Measurements from ENCODE around the gene IL27RA.

IL27RA gene

GRCh38 chr19:14073925-14074838, 42.6 kb downstream of the IL27RA start:
- no peak for TF ChIP-seq GATA3 (IDR thresholded peaks at IDR 0.05; ENCODE audit: low read depth, low read length)
- TF ChIP-seq GATA2 (IDR thresholded peaks at IDR 0.05; ENCODE audit: low read depth, low read length), result no peak

GRCh38 chr19:14078411-14078810, 46.8 kb downstream of the IL27RA start:
- TF ChIP-seq GATA2 (IDR thresholded peaks at IDR 0.05; ENCODE audit: low read depth, low read length) (no peak), GATA3 (IDR thresholded peaks at IDR 0.05; ENCODE audit: low read depth, low read length) (no peak)

GRCh38 chr19:14080887-14081796, 49.6 kb downstream of the IL27RA start:
- TF ChIP-seq GATA3 (IDR thresholded peaks at IDR 0.05; ENCODE audit: low read depth, low read length), result no peak
- TF ChIP-seq GATA2 (IDR thresholded peaks at IDR 0.05; ENCODE audit: low read depth, low read length), result no peak

GRCh38 chr19:14081797-14082674, 50.5 kb downstream of the IL27RA start:
- TF ChIP-seq GATA3 (IDR thresholded peaks at IDR 0.05; ENCODE audit: low read depth, low read length), result no peak

GRCh38 chr19:14082675-14082960, 51.1 kb downstream of the IL27RA start:
- TF ChIP-seq GATA2 (IDR thresholded peaks at IDR 0.05; ENCODE audit: low read depth, low read length), result no peak
- no peak for TF ChIP-seq GATA3 (IDR thresholded peaks at IDR 0.05; ENCODE audit: low read depth, low read length)

- TF ChIP-seq GATA2 (IDR thresholded peaks at IDR 0.05; ENCODE audit: low read depth, low read length), result no peak
- no peak for TF ChIP-seq GATA3 (IDR thresholded peaks at IDR 0.05; ENCODE audit: low read depth, low read length)
Observed at GRCh38 chr19:14085309-14085995, 53.9 kb downstream of the IL27RA start, which contains the start of gene C19orf67. Gene C19orf67 (minus strand): TSS chr19:14085783. CDS start chr19:14085627, 156 bp downstream.

- TF ChIP-seq GATA3 (IDR thresholded peaks at IDR 0.05; ENCODE audit: low read depth, low read length) (no peak), GATA2 (IDR thresholded peaks at IDR 0.05; ENCODE audit: low read depth, low read length) (no peak)
Observed at GRCh38 chr19:14086098-14086497, 54.5 kb downstream of the IL27RA start.

- TF ChIP-seq GATA2 (IDR thresholded peaks at IDR 0.05; ENCODE audit: low read depth, low read length) (no peak), GATA3 (IDR thresholded peaks at IDR 0.05; ENCODE audit: low read depth, low read length) (no peak)
Observed at GRCh38 chr19:14088634-14089411, 57.3 kb downstream of the IL27RA start.

- TF ChIP-seq GATA2 (IDR thresholded peaks at IDR 0.05; ENCODE audit: low read depth, low read length), result no peak
- TF ChIP-seq GATA3 (IDR thresholded peaks at IDR 0.05; ENCODE audit: low read depth, low read length), result no peak
Observed at GRCh38 chr19:14089412-14089661, 57.8 kb downstream of the IL27RA start.

GRCh38 chr19:14089662-14090508, 58.3 kb downstream of the IL27RA start:
- TF ChIP-seq GATA2 (IDR thresholded peaks at IDR 0.05; ENCODE audit: low read depth, low read length) (no peak), GATA3 (IDR thresholded peaks at IDR 0.05; ENCODE audit: low read depth, low read length) (no peak)

GRCh38 chr19:14090509-14091080, 59.0 kb downstream of the IL27RA start, which contains the start of gene SAMD1:
Gene SAMD1 (minus strand): TSS chr19:14090751.
- TF ChIP-seq GATA3 (IDR thresholded peaks at IDR 0.05; ENCODE audit: low read depth, low read length), result no peak
- TF ChIP-seq GATA2 (IDR thresholded peaks at IDR 0.05; ENCODE audit: low read depth, low read length), result no peak
